Activated CD4-positive, alpha-beta memory T cell treated with anti-CD3 and anti-CD28 coated beads for 36 hours (primary cell): ENCODE results near the gene GPHN. TPM values are rescaled to one million over a fixed set of nuclear protein-coding genes. Genes with fewer than 3 reads are reported as not detected.
"Not testable (repeated sequence)": the region's sequence is repeated elsewhere in the genome, so short reads cannot be mapped to it uniquely, and the experiment has no call there.

Experiments used
- CTCF ChIA-PET: fragments of 350-600 bp; sonication (Branson Sonifier 250); formaldehyde crosslinking; loops from one replicate; lab custom pipeline; 2021; ENCODE audit warnings: antibody characterized with exemption, inconsistent platforms; lab: Charles Lee
- POLR2A ChIA-PET: fragments of 350-600 bp; sonication (Branson Sonifier 250); formaldehyde crosslinking; loops from one replicate; lab custom pipeline; 2021; ENCODE audit warnings: antibody characterized with exemption; lab: Charles Lee
- DNase-seq: peaks from one replicate; pipeline ENCODE4 v3.0.0-alpha.2; 2020
- H3K27ac Mint-ChIP-seq: one replicate; pipeline ENCODE4 v1.8.0; 2021; ENCODE audit warnings: mixed read lengths
- H3K27me3 Mint-ChIP-seq: one replicate; pipeline ENCODE4 v1.8.0; 2021; ENCODE audit warnings: mixed read lengths
- H3K36me3 Mint-ChIP-seq: one replicate; pipeline ENCODE4 v1.8.0; 2021; ENCODE audit warnings: mixed read lengths
- H3K4me1 Mint-ChIP-seq: one replicate; pipeline ENCODE4 v1.8.0; 2021; ENCODE audit warnings: low read depth, mixed read lengths
- H3K4me3 Mint-ChIP-seq: one replicate; pipeline ENCODE4 v1.8.0; 2021; ENCODE audit warnings: mild to moderate bottlenecking, mixed read lengths
- H3K9me3 Mint-ChIP-seq: one replicate; pipeline ENCODE4 v1.8.0; 2021; ENCODE audit warnings: mixed read lengths
- intact Hi-C: fragments of 100-400 bp; cut with micrococcal nuclease; formaldehyde crosslinking; loops from one replicate; pipeline ENCODE4 v1.15.1; 2023
- total RNA-seq, 2 experiments: library from RNA; stranded (reverse); gene quantifications; one replicate each; pipeline ENCODE4 v1.2.3, GENCODE V29; 2021

Gene GPHN
- total RNA-seq, 2 experiments from 2014 or later = 19.5 to 23.1 TPM

GRCh38 chr14:66698503-66698902, 190.6 kb downstream of the GPHN start:
- Mint-ChIP-seq H3K36me3 (peaks cover 13% of the 10 kb centered on the region), H3K27me3 (no peaks in the 10 kb centered on the region), H3K4me3 (no peak overlapping the region), H3K27ac (no peak overlapping the region), H3K9me3 (peaks cover 11% of the 10 kb centered on the region), H3K4me1 (no peaks in the 10 kb centered on the region)
- DNase-seq = no peak
- ChIA-PET CTCF (no interaction called here), POLR2A (no interaction called here)
- intact Hi-C loops = no loop called here

GRCh38 chr14:66701813-66702212, 193.9 kb downstream of the GPHN start:
- ChIA-PET POLR2A (no interaction called here), CTCF (no interaction called here)
- no peaks in the 10 kb centered on the region for H3K27me3 Mint-ChIP-seq
- peaks cover 43% of the 10 kb centered on the region for H3K9me3 Mint-ChIP-seq
- no peak overlapping the region for H3K4me3 Mint-ChIP-seq
- peaks cover 6% of the 10 kb centered on the region for H3K36me3 Mint-ChIP-seq
- no peak for DNase-seq
- no peak overlapping the region for H3K27ac Mint-ChIP-seq
- intact Hi-C loops = no loop called here
- H3K4me1 Mint-ChIP-seq = no peaks in the 10 kb centered on the region

DNA sequence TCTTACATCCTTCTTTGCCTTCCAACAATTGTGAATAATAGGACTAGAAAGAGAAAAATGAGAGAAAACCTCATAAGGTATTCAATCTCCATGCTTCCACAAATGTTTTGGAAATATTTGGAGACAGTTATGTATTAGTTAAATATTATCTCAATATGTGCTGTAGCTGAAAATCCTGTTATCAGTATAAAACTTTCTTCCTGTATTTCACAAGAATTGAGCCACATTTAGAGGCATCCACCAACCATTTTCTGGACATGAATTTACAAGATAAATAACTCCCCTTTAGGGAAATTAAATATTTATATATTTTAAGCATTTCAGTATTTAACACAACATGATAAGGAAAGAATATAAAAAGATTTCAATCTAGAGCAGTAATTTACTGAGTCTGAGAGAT, 200.3 kb downstream of the GPHN start:
- Mint-ChIP-seq H3K36me3 (peaks cover 16% of the 10 kb centered on the region), H3K4me1 (no peaks in the 10 kb centered on the region), H3K9me3 (peaks cover 49% of the 10 kb centered on the region), H3K4me3 (no peak overlapping the region), H3K27ac (no peak overlapping the region), H3K27me3 (no peaks in the 10 kb centered on the region)
- no peak for DNase-seq
- ChIA-PET CTCF (no interaction called here), POLR2A (no interaction called here)
- intact Hi-C loops = no loop called here

DNA sequence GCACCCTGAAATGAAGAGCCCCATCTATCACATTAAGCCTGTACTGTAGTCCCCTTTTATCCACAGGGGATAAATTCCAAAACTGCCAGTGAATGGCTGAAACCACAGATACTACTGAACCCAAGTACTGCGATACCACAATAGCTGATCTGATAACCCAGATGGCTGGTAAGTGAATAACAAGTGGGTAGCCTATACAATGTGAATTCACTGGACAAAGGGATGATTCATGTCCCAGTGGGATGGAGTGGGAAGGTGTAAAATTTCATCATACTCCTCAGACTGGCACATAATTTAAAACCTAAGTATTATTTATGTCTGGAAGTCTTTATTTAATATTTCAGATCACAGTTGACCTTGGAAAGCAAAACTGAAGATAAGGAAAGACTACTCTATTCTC, 201.3 kb downstream of the GPHN start:
- no peak overlapping the region for H3K4me3 Mint-ChIP-seq
- peaks cover 43% of the 10 kb centered on the region for H3K9me3 Mint-ChIP-seq
- peaks cover 18% of the 10 kb centered on the region for H3K36me3 Mint-ChIP-seq
- intact Hi-C loops = no loop called here
- no peak overlapping the region for H3K27ac Mint-ChIP-seq
- no peaks in the 10 kb centered on the region for H3K27me3 Mint-ChIP-seq
- ChIA-PET POLR2A (no interaction called here), CTCF (no interaction called here)
- peaks cover 2% of the 10 kb centered on the region for H3K4me1 Mint-ChIP-seq
- DNase-seq = no peak

- H3K27ac Mint-ChIP-seq, POLR2A ChIA-PET: not testable (repeated sequence)
These were observed 206.3 kb downstream of the GPHN start for GRCh38 chr14:66714291-66714690.

DNA sequence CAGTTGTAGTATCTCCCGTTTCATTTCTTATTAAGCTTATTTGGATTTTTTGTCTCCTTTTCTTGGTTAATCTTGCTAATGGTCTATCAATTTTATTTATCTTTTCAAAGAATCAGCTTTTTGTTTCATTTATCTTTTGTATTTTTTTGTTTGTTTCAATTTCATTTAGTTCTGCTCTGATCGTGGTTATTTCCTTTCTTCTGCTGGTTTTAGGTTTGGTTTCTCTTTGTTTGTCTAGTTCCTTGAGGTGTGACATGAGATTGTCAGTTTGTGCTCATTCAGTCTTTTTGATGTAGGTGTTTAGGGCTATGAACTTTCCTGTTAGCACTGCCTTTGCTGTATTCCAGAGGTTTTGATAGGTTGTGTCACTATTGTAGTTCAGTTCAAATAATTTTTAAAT, 207.4 kb downstream of the GPHN start:
- peaks cover 35% of the 10 kb centered on the region for H3K36me3 Mint-ChIP-seq
- H3K9me3 Mint-ChIP-seq = peaks cover 24% of the 10 kb centered on the region
- CTCF ChIA-PET, intact Hi-C loops, H3K27me3 Mint-ChIP-seq, POLR2A ChIA-PET, H3K27ac Mint-ChIP-seq, DNase-seq: not testable (repeated sequence)
- peaks cover 21% of the 10 kb centered on the region for H3K4me1 Mint-ChIP-seq
- H3K4me3 Mint-ChIP-seq = peak overlapping the region; percentile 0

More at GRCh38 chr14:66714291-66714690, 206.3 kb downstream of the GPHN start:
- H3K27me3 Mint-ChIP-seq, CTCF ChIA-PET, DNase-seq, intact Hi-C loops, H3K4me3 Mint-ChIP-seq: not testable (repeated sequence)
- Mint-ChIP-seq H3K4me1 (peaks cover 21% of the 10 kb centered on the region), H3K9me3 (peaks cover 21% of the 10 kb centered on the region), H3K36me3 (peaks cover 33% of the 10 kb centered on the region)

DNA sequence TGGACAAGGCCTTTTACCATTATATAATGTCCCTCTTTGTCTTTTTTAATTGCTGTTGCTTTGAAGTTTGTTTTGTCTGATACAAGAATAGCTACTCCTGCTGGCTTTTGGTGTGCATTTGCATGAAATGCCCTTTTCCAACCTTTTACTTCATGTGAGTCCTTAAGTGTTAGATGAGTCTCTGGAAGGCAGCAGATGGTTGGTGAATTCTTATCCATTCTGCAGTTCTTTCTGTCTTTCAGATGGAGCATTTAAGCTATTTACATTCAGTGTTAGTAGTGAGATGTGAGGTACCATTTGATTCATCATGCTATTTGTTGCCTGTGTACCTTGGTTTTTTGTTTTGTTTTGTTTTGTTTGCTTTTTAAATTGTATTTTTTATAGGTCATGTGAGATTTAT, 208.3 kb downstream of the GPHN start:
- no peak for DNase-seq
- H3K27me3 Mint-ChIP-seq = no peaks in the 10 kb centered on the region
- ChIA-PET POLR2A (no interaction called here), CTCF (no interaction called here)
- intact Hi-C loops = no loop called here
- H3K27ac Mint-ChIP-seq = no peak overlapping the region
- no peak overlapping the region for H3K4me3 Mint-ChIP-seq
- peaks cover 21% of the 10 kb centered on the region for H3K4me1 Mint-ChIP-seq
- peaks cover 21% of the 10 kb centered on the region for H3K9me3 Mint-ChIP-seq
- peaks cover 33% of the 10 kb centered on the region for H3K36me3 Mint-ChIP-seq

- ChIA-PET CTCF (no interaction called here), POLR2A (no interaction called here)
- intact Hi-C loops = no loop called here
- peaks cover 14% of the 10 kb centered on the region for H3K9me3 Mint-ChIP-seq
- no peak overlapping the region for H3K27ac Mint-ChIP-seq
- H3K27me3 Mint-ChIP-seq = no peaks in the 10 kb centered on the region
- no peak for DNase-seq
- peaks cover 26% of the 10 kb centered on the region for H3K36me3 Mint-ChIP-seq
- H3K4me1 Mint-ChIP-seq = peaks cover 21% of the 10 kb centered on the region
- no peak overlapping the region for H3K4me3 Mint-ChIP-seq
These were observed 209.7 kb downstream of the GPHN start for GRCh38 chr14:66717561-66718140.

DNA sequence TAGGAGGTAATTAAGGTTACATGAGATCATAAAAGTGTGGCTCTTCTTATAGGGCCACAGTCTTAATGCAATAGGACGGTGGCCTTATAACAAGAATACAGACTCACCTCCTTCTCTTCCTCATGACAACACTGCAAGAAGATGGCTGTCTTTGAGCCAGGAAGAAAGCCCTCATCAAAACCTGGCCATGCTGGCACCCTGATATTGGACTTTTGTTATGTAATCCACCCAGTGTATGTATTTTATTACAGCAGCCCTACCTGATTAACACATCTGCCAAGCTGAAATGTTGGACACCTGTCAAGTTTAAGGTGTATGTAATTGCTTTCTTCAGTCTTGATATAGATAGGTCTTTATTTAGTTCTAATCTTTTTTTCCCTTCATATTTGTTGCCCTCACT, 217.0 kb downstream of the GPHN start:
- ChIA-PET POLR2A (no interaction called here), CTCF (no interaction called here)
- no peaks in the 10 kb centered on the region for H3K27me3 Mint-ChIP-seq
- intact Hi-C loops = no loop called here
- H3K36me3 Mint-ChIP-seq = peaks cover 35% of the 10 kb centered on the region
- H3K4me3 Mint-ChIP-seq = no peak overlapping the region
- no peak for DNase-seq
- H3K9me3 Mint-ChIP-seq = peaks cover 24% of the 10 kb centered on the region
- no peak overlapping the region for H3K27ac Mint-ChIP-seq
- H3K4me1 Mint-ChIP-seq = no peaks in the 10 kb centered on the region

DNA sequence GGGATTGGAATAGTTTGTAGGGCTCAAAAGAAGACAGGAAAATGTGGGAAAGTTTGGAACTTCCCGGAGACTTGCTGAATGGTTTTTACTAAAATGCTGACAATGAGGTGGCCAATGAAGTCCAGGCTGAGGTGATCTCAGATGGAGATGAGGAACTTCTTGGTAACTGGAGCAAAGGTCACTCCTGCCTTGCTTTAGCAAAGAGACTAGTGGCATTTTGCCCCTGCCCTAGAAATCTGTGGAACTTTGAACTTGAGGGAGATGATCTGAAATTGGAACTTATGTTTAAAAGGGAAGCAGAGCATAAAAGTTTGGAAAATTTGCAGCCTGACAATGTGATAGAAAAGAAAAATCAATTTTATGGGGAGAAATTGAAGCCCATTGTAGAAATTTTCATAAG, 223.4 kb downstream of the GPHN start:
- CTCF ChIA-PET, H3K27ac Mint-ChIP-seq, H3K27me3 Mint-ChIP-seq, H3K4me1 Mint-ChIP-seq, DNase-seq, intact Hi-C loops, POLR2A ChIA-PET, H3K4me3 Mint-ChIP-seq: not testable (repeated sequence)
- peaks cover 33% of the 10 kb centered on the region for H3K36me3 Mint-ChIP-seq
- H3K9me3 Mint-ChIP-seq = peaks cover 46% of the 10 kb centered on the region

- POLR2A ChIA-PET = interaction anchor here (0.6 kb wide), 1 partner anchor 1800 kb away, joined by 3 read pairs; no protein-coding TSS in a partner anchor
- H3K36me3 Mint-ChIP-seq = peaks cover 23% of the 10 kb centered on the region
- DNase-seq = no peak
- H3K27me3 Mint-ChIP-seq = no peaks in the 10 kb centered on the region
- intact Hi-C loops = no loop called here
- H3K9me3 Mint-ChIP-seq = peaks cover 32% of the 10 kb centered on the region
- no peak overlapping the region for H3K27ac Mint-ChIP-seq
- CTCF ChIA-PET = interaction anchor here (1.1 kb wide), 1 partner anchor 10 kb away, joined by 4 read pairs; no protein-coding TSS in a partner anchor
- no peaks in the 10 kb centered on the region for H3K4me1 Mint-ChIP-seq
- H3K4me3 Mint-ChIP-seq = no peak overlapping the region
These were observed 227.9 kb downstream of the GPHN start for GRCh38 chr14:66735853-66736252.

GRCh38 chr14:66739826-66740225, 231.9 kb downstream of the GPHN start:
- no peak overlapping the region for H3K27ac Mint-ChIP-seq
- H3K36me3 Mint-ChIP-seq = peaks cover 17% of the 10 kb centered on the region
- no peak overlapping the region for H3K4me3 Mint-ChIP-seq
- ChIA-PET POLR2A (no interaction called here), CTCF (no interaction called here)
- no peaks in the 10 kb centered on the region for H3K4me1 Mint-ChIP-seq
- intact Hi-C loops = no loop called here
- peaks cover 14% of the 10 kb centered on the region for H3K9me3 Mint-ChIP-seq
- H3K27me3 Mint-ChIP-seq = no peaks in the 10 kb centered on the region
- no peak for DNase-seq

DNA sequence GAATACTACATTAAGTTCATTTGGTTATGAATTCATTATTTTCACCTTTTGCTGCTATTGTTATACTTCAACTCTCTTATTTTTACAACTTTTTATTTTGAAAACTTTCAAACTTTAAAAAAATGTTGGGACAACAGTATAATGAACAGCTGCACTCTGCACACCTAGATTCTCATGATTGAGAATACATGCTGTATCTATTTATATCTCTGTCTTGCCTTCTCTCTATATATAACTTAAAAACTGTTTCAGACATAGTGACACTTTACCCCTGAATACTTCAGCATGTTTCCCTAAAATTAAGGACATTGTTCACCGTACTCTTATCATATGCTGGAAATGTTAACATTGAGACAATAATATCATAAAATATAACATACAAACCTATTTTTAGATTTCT, 237.1 kb downstream of the GPHN start:
- H3K4me3 Mint-ChIP-seq = no peak overlapping the region
- no peaks in the 10 kb centered on the region for H3K4me1 Mint-ChIP-seq
- H3K27me3 Mint-ChIP-seq = no peaks in the 10 kb centered on the region
- H3K27ac Mint-ChIP-seq = no peak overlapping the region
- H3K9me3 Mint-ChIP-seq = peaks cover 2% of the 10 kb centered on the region
- intact Hi-C loops = no loop called here
- ChIA-PET CTCF (interaction anchor here (1.6 kb wide), 2 partner anchors 10 to 250 kb away, joined by 4 read pairs; no protein-coding TSS in a partner anchor), POLR2A (no interaction called here)
- no peak for DNase-seq
- peaks cover 5% of the 10 kb centered on the region for H3K36me3 Mint-ChIP-seq
